Amniotic stem cell (primary cell): ENCODE results near the gene SRPRB.
"Not testable (repeated sequence)": the region's sequence is repeated elsewhere in the genome, so short reads cannot be mapped to it uniquely, and the experiment has no call there.

Experiments
- DNase-seq: peaks from one replicate; lab custom pipeline; 2025; lab: John Stamatoyannopoulos, UW

Gene SRPRB

GRCh38 chr3:133777807-133778568 is 27.6 kb upstream of the SRPRB start:
- no peak for DNase-seq

GRCh38 chr3:133779626-133780203 is 25.9 kb upstream of the SRPRB start:
- no peak for DNase-seq

GRCh38 chr3:133780756-133781155 is 24.9 kb upstream of the SRPRB start:
- not testable (repeated sequence) for DNase-seq

- DNase-seq: no peak
Measured at GRCh38 chr3:133781570-133781969, 24.0 kb upstream of the SRPRB start.

GRCh38 chr3:133782454-133782853 is 23.2 kb upstream of the SRPRB start:
- no peak for DNase-seq

- no peak for DNase-seq
Measured at GRCh38 chr3:133783762-133784161, 21.9 kb upstream of the SRPRB start.

GRCh38 chr3:133788024-133788423 is 17.6 kb upstream of the SRPRB start:
- no peak for DNase-seq

GRCh38 chr3:133792171-133792763 is 13.3 kb upstream of the SRPRB start:
- DNase-seq: no peak

GRCh38 chr3:133797396-133798105 is 8.1 kb upstream of the SRPRB start:
- DNase-seq: no peak

GRCh38 chr3:133799794-133800585 is 5.6 kb upstream of the SRPRB start:
- no peak for DNase-seq

GRCh38 chr3:133803469-133803868 is 2.1 kb upstream of the SRPRB start:
- no peak for DNase-seq

GRCh38 chr3:133804896-133805295 is 719 bp upstream of the SRPRB start:
- DNase-seq: no peak

- no peak for DNase-seq
Measured at GRCh38 chr3:133805384-133805701, 272 bp upstream of the SRPRB start.

GRCh38 chr3:133812872-133813271 is 7.3 kb downstream of the SRPRB start:
- no peak for DNase-seq

GRCh38 chr3:133815386-133815785 is 9.8 kb downstream of the SRPRB start:
- no peak for DNase-seq

- no peak for DNase-seq
Measured at GRCh38 chr3:133820129-133820528, 14.5 kb downstream of the SRPRB start.

GRCh38 chr3:133820889-133821675 is 15.5 kb downstream of the SRPRB start:
- DNase-seq: no peak

- DNase-seq: no peak
Measured at GRCh38 chr3:133821767-133822638, 16.4 kb downstream of the SRPRB start.

- DNase-seq: no peak
Measured at GRCh38 chr3:133824961-133825485, 19.4 kb downstream of the SRPRB start.
